ENCODE data around the gene ITPR2.
"Not testable (repeated sequence)": the region's sequence is repeated elsewhere in the genome, so short reads cannot be mapped to it uniquely, and the experiment has no call there.

Gene ITPR2

GRCh38 chr12:26530461-26530860 is 302.5 kb downstream of the ITPR2 start:
- peaks cover 0 to 11% (median 5%) of the 10 kb centered on the region in 5 donors for H3K9me3 ChIP-seq (ENCODE audit: control insufficient read depth in 5 of 5, low read length in 5 of 5)
- H3K27me3 ChIP-seq (ENCODE audit: control insufficient read depth in 5 of 5, insufficient read depth in 4 of 5, low read length in 5 of 5), result no peaks in the 10 kb centered on the region
- H3K4me3 ChIP-seq (ENCODE audit: low read depth in 1 of 5, low read length in 5 of 5), result no peak overlapping the region
- no peak overlapping the region for H3K27ac ChIP-seq (ENCODE audit: low read depth, low read length)
- H3K9ac ChIP-seq (ENCODE audit: low read length in 5 of 5), result no peak overlapping the region
- H3K4me1 ChIP-seq (ENCODE audit: control insufficient read depth in 5 of 5, insufficient read depth in 5 of 5, low read length in 5 of 5), result no peaks in the 10 kb centered on the region
- peaks cover 0 to 7% (median 2%) of the 10 kb centered on the region in 5 donors for H3K36me3 ChIP-seq (ENCODE audit: control insufficient read depth in 5 of 5, insufficient read depth in 5 of 5, low read length in 5 of 5)

- H3K9me3 ChIP-seq (ENCODE audit: control insufficient read depth in 5 of 5, low read length in 5 of 5), result peaks cover 2 to 15% (median 10%) of the 10 kb centered on the region in 5 donors
- H3K27ac ChIP-seq (ENCODE audit: low read depth, low read length), result no peak overlapping the region
- H3K9ac ChIP-seq (ENCODE audit: low read length in 5 of 5), result no peak overlapping the region
- H3K27me3 ChIP-seq (ENCODE audit: control insufficient read depth in 5 of 5, insufficient read depth in 4 of 5, low read length in 5 of 5), result no peaks in the 10 kb centered on the region
- peaks cover 0 to 3% (median 2%) of the 10 kb centered on the region in 5 donors for H3K4me1 ChIP-seq (ENCODE audit: control insufficient read depth in 5 of 5, insufficient read depth in 5 of 5, low read length in 5 of 5)
- H3K4me3 ChIP-seq (ENCODE audit: low read depth in 1 of 5, low read length in 5 of 5), result no peak overlapping the region
- peaks cover 0 to 7% (median 2%) of the 10 kb centered on the region in 5 donors for H3K36me3 ChIP-seq (ENCODE audit: control insufficient read depth in 5 of 5, insufficient read depth in 5 of 5, low read length in 5 of 5)
These were observed 304.1 kb downstream of the ITPR2 start for GRCh38 chr12:26528943-26529342.

GRCh38 chr12:26527682-26528081 is 305.3 kb downstream of the ITPR2 start:
- no peak overlapping the region for H3K27ac ChIP-seq (ENCODE audit: low read depth, low read length)
- H3K27me3 ChIP-seq (ENCODE audit: control insufficient read depth in 5 of 5, insufficient read depth in 4 of 5, low read length in 5 of 5), result no peaks in the 10 kb centered on the region
- peaks cover 0 to 7% (median 2%) of the 10 kb centered on the region in 5 donors for H3K36me3 ChIP-seq (ENCODE audit: control insufficient read depth in 5 of 5, insufficient read depth in 5 of 5, low read length in 5 of 5)
- peaks cover 2 to 15% (median 10%) of the 10 kb centered on the region in 5 donors for H3K9me3 ChIP-seq (ENCODE audit: control insufficient read depth in 5 of 5, low read length in 5 of 5)
- peaks cover 0 to 9% (median 3%) of the 10 kb centered on the region in 5 donors for H3K4me1 ChIP-seq (ENCODE audit: control insufficient read depth in 5 of 5, insufficient read depth in 5 of 5, low read length in 5 of 5)
- H3K9ac ChIP-seq (ENCODE audit: low read length in 5 of 5), result no peak overlapping the region
- H3K4me3 ChIP-seq (ENCODE audit: low read depth in 1 of 5, low read length in 5 of 5), result no peak overlapping the region

GRCh38 chr12:26524862-26525465 is 308.0 kb downstream of the ITPR2 start:
- Histone ChIP-seq H3K27ac (ENCODE audit: low read depth, low read length) (no peak overlapping the region), H3K4me1 (ENCODE audit: control insufficient read depth in 5 of 5, insufficient read depth in 5 of 5, low read length in 5 of 5) (peaks cover 0 to 13% (median 8%) of the 10 kb centered on the region in 5 donors), H3K27me3 (ENCODE audit: control insufficient read depth in 5 of 5, insufficient read depth in 4 of 5, low read length in 5 of 5) (no peaks in the 10 kb centered on the region), H3K36me3 (ENCODE audit: control insufficient read depth in 5 of 5, insufficient read depth in 5 of 5, low read length in 5 of 5) (peaks cover 0 to 7% (median 2%) of the 10 kb centered on the region in 5 donors), H3K9ac (ENCODE audit: low read length in 5 of 5) (no peak overlapping the region), H3K9me3 (ENCODE audit: control insufficient read depth in 5 of 5, low read length in 5 of 5) (peaks cover 2 to 15% (median 10%) of the 10 kb centered on the region in 5 donors), H3K4me3 (ENCODE audit: low read depth in 1 of 5, low read length in 5 of 5) (peak overlapping the region in 1 of 5 donors; percentile 19)

GRCh38 chr12:26523708-26524150 is 309.3 kb downstream of the ITPR2 start:
- no peak overlapping the region for H3K4me3 ChIP-seq (ENCODE audit: low read depth in 1 of 5, low read length in 5 of 5)
- peaks cover 2 to 15% (median 10%) of the 10 kb centered on the region in 5 donors for H3K9me3 ChIP-seq (ENCODE audit: control insufficient read depth in 5 of 5, low read length in 5 of 5)
- peak overlapping the region in 1 of 5 donors; percentile 12 for H3K9ac ChIP-seq (ENCODE audit: low read length in 5 of 5)
- H3K36me3 ChIP-seq (ENCODE audit: control insufficient read depth in 5 of 5, insufficient read depth in 5 of 5, low read length in 5 of 5), result peaks cover 0 to 3% (median 2%) of the 10 kb centered on the region in 5 donors
- peak overlapping the region; percentile 54 for H3K27ac ChIP-seq (ENCODE audit: low read depth, low read length)
- H3K27me3 ChIP-seq (ENCODE audit: control insufficient read depth in 5 of 5, insufficient read depth in 4 of 5, low read length in 5 of 5), result no peaks in the 10 kb centered on the region
- H3K4me1 ChIP-seq (ENCODE audit: control insufficient read depth in 5 of 5, insufficient read depth in 5 of 5, low read length in 5 of 5), result peaks cover 0 to 17% (median 10%) of the 10 kb centered on the region in 5 donors

GRCh38 chr12:26520869-26521268 is 312.1 kb downstream of the ITPR2 start:
- Histone ChIP-seq H3K4me3 (ENCODE audit: low read depth in 1 of 5, low read length in 5 of 5) (no peak overlapping the region), H3K4me1 (ENCODE audit: control insufficient read depth in 5 of 5, insufficient read depth in 5 of 5, low read length in 5 of 5) (peaks cover 0 to 17% (median 10%) of the 10 kb centered on the region in 5 donors), H3K9ac (ENCODE audit: low read length in 5 of 5) (no peak overlapping the region), H3K9me3 (ENCODE audit: control insufficient read depth in 5 of 5, low read length in 5 of 5) (peaks cover 2 to 11% (median 8%) of the 10 kb centered on the region in 5 donors), H3K27ac (ENCODE audit: low read depth, low read length) (no peak overlapping the region), H3K27me3 (ENCODE audit: control insufficient read depth in 5 of 5, insufficient read depth in 4 of 5, low read length in 5 of 5) (no peaks in the 10 kb centered on the region), H3K36me3 (ENCODE audit: control insufficient read depth in 5 of 5, insufficient read depth in 5 of 5, low read length in 5 of 5) (peaks cover 0 to 3% (median 0%) of the 10 kb centered on the region in 5 donors)

- Histone ChIP-seq H3K9me3 (ENCODE audit: control insufficient read depth in 5 of 5, low read length in 5 of 5) (peaks cover 0 to 4% (median 3%) of the 10 kb centered on the region in 5 donors), H3K4me3 (ENCODE audit: low read depth in 1 of 5, low read length in 5 of 5) (no peak overlapping the region)
These were observed 312.9 kb downstream of the ITPR2 start for GRCh38 chr12:26520109-26520508.

GRCh38 chr12:26519462-26519861 is 313.5 kb downstream of the ITPR2 start:
- H3K4me3 ChIP-seq (ENCODE audit: low read depth in 1 of 5, low read length in 5 of 5), result no peak overlapping the region
- H3K4me1 ChIP-seq (ENCODE audit: control insufficient read depth in 5 of 5, insufficient read depth in 5 of 5, low read length in 5 of 5), result peaks cover 0 to 19% (median 10%) of the 10 kb centered on the region in 5 donors
- H3K9me3 ChIP-seq (ENCODE audit: control insufficient read depth in 5 of 5, low read length in 5 of 5), result no peaks in the 10 kb centered on the region
- no peak overlapping the region for H3K27ac ChIP-seq (ENCODE audit: low read depth, low read length)
- H3K27me3 ChIP-seq (ENCODE audit: control insufficient read depth in 5 of 5, insufficient read depth in 4 of 5, low read length in 5 of 5), result no peaks in the 10 kb centered on the region
- no peaks in the 10 kb centered on the region for H3K36me3 ChIP-seq (ENCODE audit: control insufficient read depth in 5 of 5, insufficient read depth in 5 of 5, low read length in 5 of 5)
- no peak overlapping the region for H3K9ac ChIP-seq (ENCODE audit: low read length in 5 of 5)

More at GRCh38 chr12:26520109-26520508, 312.9 kb downstream of the ITPR2 start:
- no peak overlapping the region for H3K9ac ChIP-seq (ENCODE audit: low read length in 5 of 5)
- H3K27me3 ChIP-seq (ENCODE audit: control insufficient read depth in 5 of 5, insufficient read depth in 4 of 5, low read length in 5 of 5), result no peaks in the 10 kb centered on the region
- H3K27ac ChIP-seq (ENCODE audit: low read depth, low read length), result no peak overlapping the region
- peaks cover 0 to 17% (median 10%) of the 10 kb centered on the region in 5 donors for H3K4me1 ChIP-seq (ENCODE audit: control insufficient read depth in 5 of 5, insufficient read depth in 5 of 5, low read length in 5 of 5)
- no peaks in the 10 kb centered on the region for H3K36me3 ChIP-seq (ENCODE audit: control insufficient read depth in 5 of 5, insufficient read depth in 5 of 5, low read length in 5 of 5)

GRCh38 chr12:26517320-26517719 is 315.7 kb downstream of the ITPR2 start:
- peaks cover 0 to 24% (median 16%) of the 10 kb centered on the region in 5 donors for H3K4me1 ChIP-seq (ENCODE audit: control insufficient read depth in 5 of 5, insufficient read depth in 5 of 5, low read length in 5 of 5)
- not testable (repeated sequence) for H3K27ac ChIP-seq (ENCODE audit: low read depth, low read length); H3K9me3 ChIP-seq (ENCODE audit: control insufficient read depth in 5 of 5, low read length in 5 of 5); H3K4me3 ChIP-seq (ENCODE audit: low read depth in 1 of 5, low read length in 5 of 5); H3K36me3 ChIP-seq (ENCODE audit: control insufficient read depth in 5 of 5, insufficient read depth in 5 of 5, low read length in 5 of 5); H3K9ac ChIP-seq (ENCODE audit: low read length in 5 of 5); H3K27me3 ChIP-seq (ENCODE audit: control insufficient read depth in 5 of 5, insufficient read depth in 4 of 5, low read length in 5 of 5)

GRCh38 chr12:26514364-26514763 is 318.6 kb downstream of the ITPR2 start:
- Histone ChIP-seq H3K4me1 (ENCODE audit: control insufficient read depth in 5 of 5, insufficient read depth in 5 of 5, low read length in 5 of 5) (peaks cover 0 to 17% (median 9%) of the 10 kb centered on the region in 5 donors), H3K9ac (ENCODE audit: low read length in 5 of 5) (peak overlapping the region in 1 of 5 donors; percentile 21), H3K27ac (ENCODE audit: low read depth, low read length) (no peak overlapping the region), H3K9me3 (ENCODE audit: control insufficient read depth in 5 of 5, low read length in 5 of 5) (no peaks in the 10 kb centered on the region), H3K4me3 (ENCODE audit: low read depth in 1 of 5, low read length in 5 of 5) (peak overlapping the region in 1 of 5 donors; percentile 32), H3K36me3 (ENCODE audit: control insufficient read depth in 5 of 5, insufficient read depth in 5 of 5, low read length in 5 of 5) (no peaks in the 10 kb centered on the region), H3K27me3 (ENCODE audit: control insufficient read depth in 5 of 5, insufficient read depth in 4 of 5, low read length in 5 of 5) (no peaks in the 10 kb centered on the region)

Measured in subcutaneous abdominal adipose tissue (tissue), 5 donors.